ENCODE results near the gene FAM25G.

DNA sequence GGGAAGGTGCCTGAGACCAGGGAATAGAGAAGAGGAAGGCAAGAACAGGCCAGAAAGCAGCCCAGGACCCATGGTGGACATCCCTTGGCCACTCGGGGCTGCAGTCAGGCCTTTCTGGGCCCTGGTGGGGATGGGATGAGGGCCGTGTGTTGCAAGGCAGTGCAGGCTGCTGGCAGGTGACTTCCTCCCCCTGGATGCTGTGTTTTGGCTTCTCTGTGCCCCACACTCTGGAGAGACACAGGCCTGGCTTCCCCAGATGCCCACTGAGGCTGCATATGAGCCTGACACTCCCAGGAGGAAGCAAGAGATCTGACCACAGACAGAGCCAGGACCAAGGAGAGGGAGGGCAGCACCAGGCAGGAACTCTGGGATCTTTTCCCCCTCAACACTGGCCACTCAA lies 47.5 kb downstream of the FAM25G start:
- TF ChIP-seq, protein P1, sequence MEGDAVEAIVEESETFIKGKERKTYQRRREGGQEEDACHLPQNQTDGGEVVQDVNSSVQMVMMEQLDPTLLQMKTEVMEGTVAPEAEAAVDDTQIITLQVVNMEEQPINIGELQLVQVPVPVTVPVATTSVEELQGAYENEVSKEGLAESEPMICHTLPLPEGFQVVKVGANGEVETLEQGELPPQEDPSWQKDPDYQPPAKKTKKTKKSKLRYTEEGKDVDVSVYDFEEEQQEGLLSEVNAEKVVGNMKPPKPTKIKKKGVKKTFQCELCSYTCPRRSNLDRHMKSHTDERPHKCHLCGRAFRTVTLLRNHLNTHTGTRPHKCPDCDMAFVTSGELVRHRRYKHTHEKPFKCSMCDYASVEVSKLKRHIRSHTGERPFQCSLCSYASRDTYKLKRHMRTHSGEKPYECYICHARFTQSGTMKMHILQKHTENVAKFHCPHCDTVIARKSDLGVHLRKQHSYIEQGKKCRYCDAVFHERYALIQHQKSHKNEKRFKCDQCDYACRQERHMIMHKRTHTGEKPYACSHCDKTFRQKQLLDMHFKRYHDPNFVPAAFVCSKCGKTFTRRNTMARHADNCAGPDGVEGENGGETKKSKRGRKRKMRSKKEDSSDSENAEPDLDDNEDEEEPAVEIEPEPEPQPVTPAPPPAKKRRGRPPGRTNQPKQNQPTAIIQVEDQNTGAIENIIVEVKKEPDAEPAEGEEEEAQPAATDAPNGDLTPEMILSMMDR (IDR thresholded peaks at IDR 0.05): no peak
- TF ChIP-seq POLR2AphosphoS5 (IDR thresholded peaks at IDR 0.05): no peak
